Measurements from ENCODE around the gene CDC42BPA.

GRCh38 chr1:226948996-226949395, 369.3 kb downstream of the CDC42BPA start:
- TF ChIP-seq CTCF (IDR thresholded peaks at IDR 0.05; ENCODE audit: poor library complexity, severe bottlenecking), result no peak
- TF ChIP-seq POLR2AphosphoS5 (IDR thresholded peaks at IDR 0.05), result no peak
